IMR-90 (cell line): Measurements from ENCODE around the gene SLX9. TPM values are rescaled to one million over a fixed set of nuclear protein-coding genes. Genes with fewer than 3 reads are reported as not detected.

Experiments used
- ATAC-seq: fragments of 200-7000 bp; cut with Tn5 transposase; 2 replicates; pipeline ENCODE4 v1.9.1; 2020; ENCODE audit warnings: low read depth, mild to moderate bottlenecking, moderate library complexity
- BruUV-seq: library from RNA; stranded (reverse); fragments of 400-500 nt; replicated peaks from 2 replicates; lab custom pipeline; 2021; lab: Mats Ljungman, UMichigan
- CTCF ChIA-PET: fragments of 300-600 bp; formaldehyde crosslinking; extraction: SDS; loops from one replicate; lab custom pipeline; 2021; ENCODE audit warnings: antibody characterized with exemption; lab: Yijun Ruan, JAX
- POLR2A ChIA-PET: fragments of 300-600 bp; sonication (Branson Sonifier 250); formaldehyde crosslinking; loops from one replicate; lab custom pipeline; 2022; ENCODE audit warnings: antibody characterized with exemption; ENCODE audit not compliant: unreplicated experiment; lab: Charles Lee
- DNase-seq: peaks from one replicate; pipeline ENCODE4 v3.0.0; 2013
- H2AFZ ChIP-seq: replicated peaks from 2 replicates; pipeline ENCODE3; 2013; ENCODE audit warnings: low read length, mild to moderate bottlenecking; ENCODE audit not compliant: poor library complexity
- H2AK5ac ChIP-seq: 2 replicates; pipeline ENCODE4 v1.6.1; 2013; ENCODE audit warnings: low read depth, low read length, inconsistent platforms
- H2AK9ac ChIP-seq: replicated peaks from 2 replicates; pipeline ENCODE3; 2013; ENCODE audit warnings: mild to moderate bottlenecking, low read depth, low read length, moderate library complexity; ENCODE audit not compliant: poor library complexity
- H2BK120ac ChIP-seq: 2 replicates; pipeline ENCODE4 v1.6.1; 2013; ENCODE audit warnings: low read depth, low read length, inconsistent platforms
- H2BK15ac ChIP-seq: 3 replicates; pipeline ENCODE4 v1.6.1; 2013; ENCODE audit warnings: low read depth, low read length, inconsistent platforms
- H2BK20ac ChIP-seq: 2 replicates; pipeline ENCODE4 v1.6.1; 2013; ENCODE audit warnings: low read depth, mild to moderate bottlenecking, inconsistent platforms, low read length, moderate library complexity
- H2BK5ac ChIP-seq: 2 replicates; pipeline ENCODE4 v1.6.1; 2013; ENCODE audit warnings: mild to moderate bottlenecking, low read depth, low read length, inconsistent platforms; ENCODE audit not compliant: poor library complexity, severe bottlenecking
- H3K14ac ChIP-seq: replicated peaks from 2 replicates; pipeline ENCODE4 v1.6.1; 2013; ENCODE audit warnings: low read depth, low read length, inconsistent platforms
- H3K18ac ChIP-seq: 2 replicates; pipeline ENCODE4 v1.6.1; 2013; ENCODE audit warnings: low read depth, low read length, control low read depth
- H3K23ac ChIP-seq: 2 replicates; pipeline ENCODE4 v1.6.1; 2013; ENCODE audit warnings: low read depth, low read length, inconsistent platforms
- H3K27ac ChIP-seq: 2 replicates; pipeline ENCODE4 v1.5.1; 2013; ENCODE audit warnings: mild to moderate bottlenecking, control low read depth, low read length; ENCODE audit not compliant: insufficient read depth
- H3K27me3 ChIP-seq: 2 replicates; pipeline ENCODE4 v1.6.1; 2013; ENCODE audit warnings: low read length; ENCODE audit not compliant: control insufficient read depth, insufficient read depth
- H3K36me3 ChIP-seq: 2 replicates; pipeline ENCODE4 v1.6.1; 2013; ENCODE audit warnings: low read length, mixed read lengths; ENCODE audit not compliant: control insufficient read depth, insufficient read depth
- H3K4ac ChIP-seq: 2 replicates; pipeline ENCODE4 v1.6.1; 2013; ENCODE audit warnings: low read depth, low read length, inconsistent platforms
- H3K4me1 ChIP-seq: 2 replicates; pipeline ENCODE4 v1.6.1; 2013; ENCODE audit warnings: low read length, mixed read lengths; ENCODE audit not compliant: control insufficient read depth, insufficient read depth
- H3K4me2 ChIP-seq: 2 replicates; pipeline ENCODE4 v1.6.1; 2013; ENCODE audit warnings: low read depth, mild to moderate bottlenecking, control low read depth, low read length, moderate library complexity
- H3K4me3 ChIP-seq: 2 replicates; pipeline ENCODE4 v1.5.1; 2013; ENCODE audit warnings: low read depth, mild to moderate bottlenecking, control low read depth, low read length, moderate library complexity; ENCODE audit not compliant: insufficient read depth
- H3K56ac ChIP-seq: 2 replicates; pipeline ENCODE4 v1.6.1; 2013; ENCODE audit warnings: low read length, inconsistent platforms; ENCODE audit not compliant: insufficient read depth; ENCODE audit errors: extremely low read depth
- H3K79me1 ChIP-seq, 2 experiments: 2 replicates each; pipeline ENCODE4 v1.6.1; 2013; ENCODE audit warnings: low read length in 2 of 2, inconsistent platforms in 1 of 2, low read depth in 1 of 2
- H3K9ac ChIP-seq: 2 replicates; pipeline ENCODE4 v1.6.1; 2013; ENCODE audit warnings: low read depth, low read length, control low read depth
- H3K9me1 ChIP-seq: 2 replicates; pipeline ENCODE4 v1.6.1; 2013; ENCODE audit warnings: low read length, inconsistent platforms; ENCODE audit not compliant: insufficient read depth
- H3K9me3 ChIP-seq: 2 replicates; pipeline ENCODE4 v1.6.1; 2013; ENCODE audit warnings: low read length; ENCODE audit not compliant: control insufficient read depth, insufficient read depth
- H4K20me1 ChIP-seq: 2 replicates; pipeline ENCODE4 v1.6.1; 2013; ENCODE audit warnings: low read length, inconsistent platforms; ENCODE audit not compliant: insufficient read depth
- H4K5ac ChIP-seq: 2 replicates; pipeline ENCODE4 v1.6.1; 2013; ENCODE audit warnings: mild to moderate bottlenecking, low read depth, low read length, control low read depth
- H4K8ac ChIP-seq, 2 experiments: 2 replicates each; pipeline ENCODE4 v1.6.1; 2013; ENCODE audit warnings: low read depth in 2 of 2, low read length in 2 of 2, control low read depth in 1 of 2, inconsistent platforms in 1 of 2
- H4K91ac ChIP-seq: 2 replicates; pipeline ENCODE4 v1.6.1; 2013; ENCODE audit warnings: low read depth, low read length, inconsistent platforms; ENCODE audit not compliant: insufficient read depth
- BHLHE40 ChIP-seq: fragments of 150-350 bp; IDR thresholded peaks from 2 replicates; pipeline ENCODE4 v1.6.1; 2016; ENCODE audit warnings: mild to moderate bottlenecking, low read depth, low read length
- CEBPB ChIP-seq: IDR thresholded peaks from 2 replicates; pipeline ENCODE4 v1.6.1; 2012; ENCODE audit warnings: low read depth, low read length, improper control_type of control experiment
- ELK1 ChIP-seq: fragments of 150-350 bp; IDR thresholded peaks from 2 replicates; pipeline ENCODE4 v1.6.1; 2016; ENCODE audit warnings: low read depth, mild to moderate bottlenecking, low read length, moderate library complexity, borderline replicate concordance
- FOS ChIP-seq: fragments of 150-350 bp; IDR thresholded peaks from 2 replicates; pipeline ENCODE4 v1.6.1; 2016; ENCODE audit warnings: low read depth, low read length
- MAFK ChIP-seq: IDR thresholded peaks from 2 replicates; pipeline ENCODE4 v1.6.1; 2012; ENCODE audit warnings: low read depth, low read length, improper control_type of control experiment
- MXI1 ChIP-seq: IDR thresholded peaks from 2 replicates; pipeline ENCODE4 v1.6.1; 2012; ENCODE audit warnings: low read depth, mild to moderate bottlenecking, low read length, moderate library complexity, borderline replicate concordance
- NFE2L2 ChIP-seq: fragments of 150-350 bp; IDR thresholded peaks from 2 replicates; pipeline ENCODE4 v1.6.1; 2016; ENCODE audit warnings: low read depth, mild to moderate bottlenecking, low read length
- POLR2A ChIP-seq: IDR thresholded peaks from 2 replicates; pipeline ENCODE4 v1.6.1; 2012; ENCODE audit warnings: mild to moderate bottlenecking, low read depth, low read length
- RCOR1 ChIP-seq: IDR thresholded peaks from 2 replicates; pipeline ENCODE4 v1.6.1; 2012; ENCODE audit warnings: mild to moderate bottlenecking, low read length, improper control_type of control experiment; ENCODE audit not compliant: insufficient replicate concordance
- RFX5 ChIP-seq: IDR thresholded peaks from 2 replicates; pipeline ENCODE4 v1.8.0; 2012; ENCODE audit warnings: low read depth, mild to moderate bottlenecking, low read length, moderate library complexity
- WGBS, 2 experiments: methylation state at CpG; one replicate each; pipeline versions ENCODE4 v1.1.5 to v1.1.7; 2013; ENCODE audit warnings: missing lambda C conversion rate in 2 of 2; ENCODE audit not compliant: insufficient read length in 1 of 2; ENCODE audit errors: extremely low coverage in 2 of 2; 5-methylcytosine and 5-hydroxymethylcytosine counted together
- dilution Hi-C: fragments of 300-500 bp; cut with HindIII; formaldehyde crosslinking; loops from one replicate; pipeline ENCODE4 v1.14.3; 2018; ENCODE audit warnings: low sequenced_read_pairs; ENCODE audit not compliant: unreplicated experiment
- in situ Hi-C: fragments of 300-500 bp; cut with MboI; formaldehyde crosslinking; loops from 3 replicates; pipeline ENCODE4 v1.14.3; 2019; ENCODE audit warnings: low sequenced_read_pairs, inconsistent platforms, mixed read lengths
- intact Hi-C: fragments of 100-400 bp; cut with micrococcal nuclease; formaldehyde crosslinking; loops from 2 replicates; pipeline ENCODE4 v1.10.0; 2022
- polyA plus RNA-seq, 3 experiments: library from polyadenylated mRNA; depleted of rRNA; stranded (reverse); fragments of >200 nt; gene quantifications; 2 replicates each; pipeline ENCODE4 v1.2.3, GENCODE V29; 2012; ENCODE audit warnings: low replicate concordance in 1 of 3
- total RNA-seq: library from RNA; depleted of rRNA; stranded (reverse); fragments of >200 nt; gene quantifications from 2 replicates; pipeline ENCODE4 v1.2.3, GENCODE V29; 2012
- TF ChIP-seq, protein P1 (sequence below): fragments of 150-350 bp; IDR thresholded peaks from 2 replicates; pipeline ENCODE4 v1.6.1; 2017; ENCODE audit warnings: mild to moderate bottlenecking, antibody characterized with exemption, low read length, low read depth
- TF ChIP-seq, protein P2 (sequence below): conservative IDR thresholded peaks from 2 replicates; pipeline ENCODE4 v1.5.1; 2012; ENCODE audit warnings: mild to moderate bottlenecking, low read depth, low read length, improper control_type of control experiment

SLX9 gene
- total and polyA plus RNA-seq, 2 of the 4 experiments (the other 2 are of a cell fraction), result 10.4 to 21.7 TPM

DNA sequence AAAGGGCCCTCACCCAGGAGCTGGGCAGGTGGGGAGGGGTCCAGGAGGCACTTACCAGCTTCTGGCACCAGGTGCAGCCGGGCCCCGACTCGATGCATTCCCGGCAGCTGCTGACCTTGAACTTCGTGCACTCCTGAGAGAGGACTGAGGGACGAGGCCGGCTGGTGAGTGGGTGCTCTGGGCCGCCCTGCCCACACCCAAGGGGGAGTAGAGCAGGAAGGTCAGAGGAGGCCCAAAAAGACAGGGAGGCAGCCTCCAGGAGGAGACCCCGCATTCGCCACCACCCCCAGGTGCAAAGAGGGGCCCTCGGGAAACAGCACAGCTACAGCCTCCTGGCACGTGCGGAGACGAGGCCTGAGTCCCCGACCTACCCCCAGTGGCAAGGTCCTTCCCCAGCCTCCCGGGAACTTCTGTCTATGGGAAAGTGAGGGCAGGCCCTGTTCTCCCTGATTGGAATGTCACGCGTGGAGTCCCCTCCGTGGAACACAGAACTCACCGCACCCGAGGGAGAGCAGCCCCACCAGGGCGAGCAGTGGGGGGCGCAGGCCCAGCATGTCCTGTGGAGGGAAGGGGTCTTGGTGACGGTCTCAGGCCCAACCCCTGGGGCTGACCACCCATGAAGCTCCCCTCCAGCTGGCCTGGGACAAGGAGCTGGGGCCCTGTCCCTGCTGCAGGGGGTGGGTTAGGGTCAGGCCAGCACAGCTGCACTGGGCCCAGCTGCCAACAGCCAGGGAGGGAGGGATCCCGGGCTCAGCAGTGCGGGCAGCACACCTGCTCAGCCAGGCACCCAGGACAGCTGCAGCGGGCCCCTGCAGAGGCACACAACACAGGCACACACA lies 29.4 kb upstream of the SLX9 start:
- ChIA-PET POLR2A (no interaction called here), CTCF (no interaction called here)
- Histone ChIP-seq H4K8ac (no peak overlapping the region), H4K20me1 (no peaks in the 10 kb centered on the region), H3K4me2 (no peak overlapping the region), H3K79me1 (no peaks in the 10 kb centered on the region), H2BK5ac (no peak overlapping the region), H3K23ac (no peak overlapping the region), H4K91ac (no peak overlapping the region), H3K14ac (no peak overlapping the region), H3K56ac (no peak overlapping the region), H3K36me3 (no peaks in the 10 kb centered on the region), H2AK5ac (no peak overlapping the region), H3K4ac (no peak overlapping the region), H2AFZ (no peak overlapping the region), H3K4me1 (peaks cover 6% of the 10 kb centered on the region; the same call in 1 of the 2 replicates), H2BK15ac (no peak overlapping the region), H3K9me1 (no peaks in the 10 kb centered on the region), H3K4me3 (no peak overlapping the region), H2AK9ac (no peak overlapping the region), H3K27me3 (peaks cover 70% of the 10 kb centered on the region), H3K27ac (no peak overlapping the region), H2BK120ac (no peak overlapping the region), H3K18ac (no peak overlapping the region), H2BK20ac (no peak overlapping the region), H3K9ac (no peak overlapping the region), H4K5ac (no peak overlapping the region), H3K9me3 (no peaks in the 10 kb centered on the region)
- no peak for DNase-seq
- WGBS, 2 experiments, result 85% methylated on average over 8 of the region's 27 CpGs; no CpG with 5 or more reads in 1 of the 2 experiments
- intact Hi-C loops (no loop called here), dilution Hi-C loops (no loop called here), in situ Hi-C loops (no loop called here)
- no peak for TF ChIP-seq NFE2L2
- TF ChIP-seq MAFK, result no peak
- TF ChIP-seq CEBPB, result no peak
- TF ChIP-seq FOS, result no peak
- no peak for TF ChIP-seq BHLHE40
- TF ChIP-seq, protein P1, sequence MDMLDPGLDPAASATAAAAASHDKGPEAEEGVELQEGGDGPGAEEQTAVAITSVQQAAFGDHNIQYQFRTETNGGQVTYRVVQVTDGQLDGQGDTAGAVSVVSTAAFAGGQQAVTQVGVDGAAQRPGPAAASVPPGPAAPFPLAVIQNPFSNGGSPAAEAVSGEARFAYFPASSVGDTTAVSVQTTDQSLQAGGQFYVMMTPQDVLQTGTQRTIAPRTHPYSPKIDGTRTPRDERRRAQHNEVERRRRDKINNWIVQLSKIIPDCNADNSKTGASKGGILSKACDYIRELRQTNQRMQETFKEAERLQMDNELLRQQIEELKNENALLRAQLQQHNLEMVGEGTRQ, result no peak
- no peak for TF ChIP-seq ELK1
- no peak for TF ChIP-seq RCOR1
- TF ChIP-seq MXI1, result no peak
- TF ChIP-seq RFX5, result no peak
- TF ChIP-seq, protein P2, sequence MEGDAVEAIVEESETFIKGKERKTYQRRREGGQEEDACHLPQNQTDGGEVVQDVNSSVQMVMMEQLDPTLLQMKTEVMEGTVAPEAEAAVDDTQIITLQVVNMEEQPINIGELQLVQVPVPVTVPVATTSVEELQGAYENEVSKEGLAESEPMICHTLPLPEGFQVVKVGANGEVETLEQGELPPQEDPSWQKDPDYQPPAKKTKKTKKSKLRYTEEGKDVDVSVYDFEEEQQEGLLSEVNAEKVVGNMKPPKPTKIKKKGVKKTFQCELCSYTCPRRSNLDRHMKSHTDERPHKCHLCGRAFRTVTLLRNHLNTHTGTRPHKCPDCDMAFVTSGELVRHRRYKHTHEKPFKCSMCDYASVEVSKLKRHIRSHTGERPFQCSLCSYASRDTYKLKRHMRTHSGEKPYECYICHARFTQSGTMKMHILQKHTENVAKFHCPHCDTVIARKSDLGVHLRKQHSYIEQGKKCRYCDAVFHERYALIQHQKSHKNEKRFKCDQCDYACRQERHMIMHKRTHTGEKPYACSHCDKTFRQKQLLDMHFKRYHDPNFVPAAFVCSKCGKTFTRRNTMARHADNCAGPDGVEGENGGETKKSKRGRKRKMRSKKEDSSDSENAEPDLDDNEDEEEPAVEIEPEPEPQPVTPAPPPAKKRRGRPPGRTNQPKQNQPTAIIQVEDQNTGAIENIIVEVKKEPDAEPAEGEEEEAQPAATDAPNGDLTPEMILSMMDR, result no peak
- no peak for TF ChIP-seq POLR2A
- no TSS peak for BruUV-seq
- no peak for ATAC-seq
